ENCODE data around the gene ZNF296.

DNA sequence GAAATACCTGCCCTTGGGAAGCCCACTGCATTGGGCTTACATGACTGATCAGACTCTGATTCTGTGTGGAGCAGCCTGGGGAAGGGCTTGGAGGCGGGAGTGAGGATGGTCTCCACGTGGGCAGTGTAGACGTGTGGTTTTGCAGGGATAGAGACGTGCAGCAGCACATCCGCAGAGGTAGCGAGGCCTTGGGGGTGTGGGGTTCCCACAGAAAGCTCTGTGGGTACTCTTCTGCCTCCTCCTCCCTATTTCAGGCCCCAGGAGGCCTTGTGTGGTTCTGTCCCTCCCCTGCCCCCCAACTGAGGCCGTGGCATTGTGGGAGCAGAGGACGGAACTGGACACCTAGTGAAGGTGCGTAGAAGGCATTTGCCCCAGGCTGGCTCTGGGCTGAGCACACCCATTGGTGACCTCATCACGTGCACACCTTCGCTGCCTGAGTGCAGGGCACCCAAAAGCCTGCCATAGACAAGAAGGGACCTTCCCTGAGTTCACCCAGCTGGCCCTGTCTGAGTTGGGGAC lies 45.6 kb upstream of the ZNF296 start:
- TF ChIP-seq, protein P1, sequence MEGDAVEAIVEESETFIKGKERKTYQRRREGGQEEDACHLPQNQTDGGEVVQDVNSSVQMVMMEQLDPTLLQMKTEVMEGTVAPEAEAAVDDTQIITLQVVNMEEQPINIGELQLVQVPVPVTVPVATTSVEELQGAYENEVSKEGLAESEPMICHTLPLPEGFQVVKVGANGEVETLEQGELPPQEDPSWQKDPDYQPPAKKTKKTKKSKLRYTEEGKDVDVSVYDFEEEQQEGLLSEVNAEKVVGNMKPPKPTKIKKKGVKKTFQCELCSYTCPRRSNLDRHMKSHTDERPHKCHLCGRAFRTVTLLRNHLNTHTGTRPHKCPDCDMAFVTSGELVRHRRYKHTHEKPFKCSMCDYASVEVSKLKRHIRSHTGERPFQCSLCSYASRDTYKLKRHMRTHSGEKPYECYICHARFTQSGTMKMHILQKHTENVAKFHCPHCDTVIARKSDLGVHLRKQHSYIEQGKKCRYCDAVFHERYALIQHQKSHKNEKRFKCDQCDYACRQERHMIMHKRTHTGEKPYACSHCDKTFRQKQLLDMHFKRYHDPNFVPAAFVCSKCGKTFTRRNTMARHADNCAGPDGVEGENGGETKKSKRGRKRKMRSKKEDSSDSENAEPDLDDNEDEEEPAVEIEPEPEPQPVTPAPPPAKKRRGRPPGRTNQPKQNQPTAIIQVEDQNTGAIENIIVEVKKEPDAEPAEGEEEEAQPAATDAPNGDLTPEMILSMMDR (IDR thresholded peaks at IDR 0.05): no peak
- TF ChIP-seq EP300 (IDR thresholded peaks at IDR 0.05): no peak
- TF ChIP-seq POLR2A (IDR thresholded peaks at IDR 0.05): no peak
- TF ChIP-seq POLR2AphosphoS5 (IDR thresholded peaks at IDR 0.05): no peak

Data from upper lobe of left lung (tissue), 4 donors.